Measurements from ENCODE around the gene ATOSA.
A peak's percentile ranks its signal among the peaks of the same experiment; 100 is the strongest.

The ATOSA gene

GRCh38 chr15:52682200-52682599 lies 3.0 kb upstream of the ATOSA start:
- no peak for DNase-seq (ENCODE audit: low read depth)

GRCh38 chr15:52681441-52681840 lies 2.3 kb upstream of the ATOSA start:
- DNase-seq (ENCODE audit: low read depth): no peak

- DNase-seq (ENCODE audit: low read depth): no peak
Observed at GRCh38 chr15:52680761-52681160, 1.6 kb upstream of the ATOSA start.

- no peak for DNase-seq (ENCODE audit: low read depth)
Observed at GRCh38 chr15:52680041-52680391, 828 bp upstream of the ATOSA start.

GRCh38 chr15:52678468-52679231 lies 538 bp downstream of the ATOSA start:
- DNase-seq (ENCODE audit: low read depth): peak; percentile 47

- peak; percentile 56 for DNase-seq (ENCODE audit: low read depth)
Observed at GRCh38 chr15:52677593-52678467, 1.4 kb downstream of the ATOSA start.

GRCh38 chr15:52674831-52675230 lies 4.4 kb downstream of the ATOSA start:
- DNase-seq (ENCODE audit: low read depth): no peak

- no peak for DNase-seq (ENCODE audit: low read depth)
Observed at GRCh38 chr15:52673734-52674133, 5.5 kb downstream of the ATOSA start.

GRCh38 chr15:52673312-52673711 lies 5.9 kb downstream of the ATOSA start:
- no peak for DNase-seq (ENCODE audit: low read depth)

GRCh38 chr15:52672661-52673060 lies 6.5 kb downstream of the ATOSA start:
- DNase-seq (ENCODE audit: low read depth): no peak

GRCh38 chr15:52670087-52670486 lies 9.1 kb downstream of the ATOSA start:
- DNase-seq (ENCODE audit: low read depth): no peak

- no peak for DNase-seq (ENCODE audit: low read depth)
Observed at GRCh38 chr15:52668133-52668532, 11.1 kb downstream of the ATOSA start.

- DNase-seq (ENCODE audit: low read depth): no peak
Observed at GRCh38 chr15:52667597-52667996, 11.6 kb downstream of the ATOSA start.

GRCh38 chr15:52663536-52664294 lies 15.5 kb downstream of the ATOSA start:
- DNase-seq (ENCODE audit: low read depth): no peak

- no peak for DNase-seq (ENCODE audit: low read depth)
Observed at GRCh38 chr15:52661909-52662308, 17.3 kb downstream of the ATOSA start.

GRCh38 chr15:52660192-52660591 lies 19.0 kb downstream of the ATOSA start:
- DNase-seq (ENCODE audit: low read depth): no peak

GRCh38 chr15:52658955-52659354 lies 20.2 kb downstream of the ATOSA start:
- no peak for DNase-seq (ENCODE audit: low read depth)

- peak; percentile 94 for DNase-seq (ENCODE audit: low read depth)
Observed at GRCh38 chr15:52657338-52657737, 21.9 kb downstream of the ATOSA start.

GRCh38 chr15:52656412-52656811 lies 22.8 kb downstream of the ATOSA start:
- no peak for DNase-seq (ENCODE audit: low read depth)

- peak; percentile 54 for DNase-seq (ENCODE audit: low read depth)
Observed at GRCh38 chr15:52653431-52653964, 25.7 kb downstream of the ATOSA start.

GRCh38 chr15:52652984-52653383 lies 26.2 kb downstream of the ATOSA start:
- peak; percentile 72 for DNase-seq (ENCODE audit: low read depth)

GRCh38 chr15:52652286-52652685 lies 26.9 kb downstream of the ATOSA start:
- DNase-seq (ENCODE audit: low read depth): no peak
